HCEC 1CT (cell line): ENCODE data around the gene ASXL3.

Experiments
- DNase-seq: peaks from one replicate; pipeline ENCODE4 v3.0.0-alpha.2; 2017

Gene ASXL3

DNA sequence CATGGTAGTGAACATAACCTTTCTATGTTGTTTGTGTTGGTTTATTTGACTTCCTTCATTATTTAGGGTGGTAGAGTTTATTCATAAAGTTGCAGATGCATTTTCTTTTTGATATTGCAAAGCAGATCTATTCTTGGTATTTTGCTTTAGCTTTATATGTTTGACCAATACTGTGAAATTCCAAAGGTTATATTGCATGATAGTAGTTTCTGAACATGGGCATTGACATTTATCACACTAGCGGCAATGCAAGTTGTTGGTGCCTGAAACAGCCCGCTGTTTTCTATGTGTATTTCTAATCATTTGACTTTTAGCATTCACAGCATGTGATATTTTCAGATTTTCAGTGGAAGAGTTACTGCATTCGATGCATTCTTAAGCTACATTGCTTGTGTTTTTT is 87.2 kb downstream of the ASXL3 start:
- no peak for DNase-seq

DNA sequence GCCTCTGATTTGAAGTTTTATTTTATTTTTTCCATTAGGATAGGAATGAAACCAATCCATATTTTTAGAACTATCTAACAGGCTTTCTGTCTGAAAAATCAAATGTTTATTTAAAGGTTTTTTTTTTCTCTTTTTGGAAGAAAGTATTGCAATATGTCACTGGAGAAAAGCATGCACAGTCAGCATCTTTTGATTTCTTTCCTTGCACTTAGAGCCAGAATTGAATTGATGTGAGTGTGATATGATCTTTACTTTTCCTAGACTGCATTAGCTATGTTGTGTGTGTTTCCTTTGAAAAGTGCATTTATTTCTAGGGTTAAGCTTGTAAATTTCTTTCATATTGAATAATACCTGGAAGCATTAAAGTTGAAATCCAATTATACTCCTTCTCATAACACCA is 87.6 kb downstream of the ASXL3 start:
- DNase-seq = no peak

DNA sequence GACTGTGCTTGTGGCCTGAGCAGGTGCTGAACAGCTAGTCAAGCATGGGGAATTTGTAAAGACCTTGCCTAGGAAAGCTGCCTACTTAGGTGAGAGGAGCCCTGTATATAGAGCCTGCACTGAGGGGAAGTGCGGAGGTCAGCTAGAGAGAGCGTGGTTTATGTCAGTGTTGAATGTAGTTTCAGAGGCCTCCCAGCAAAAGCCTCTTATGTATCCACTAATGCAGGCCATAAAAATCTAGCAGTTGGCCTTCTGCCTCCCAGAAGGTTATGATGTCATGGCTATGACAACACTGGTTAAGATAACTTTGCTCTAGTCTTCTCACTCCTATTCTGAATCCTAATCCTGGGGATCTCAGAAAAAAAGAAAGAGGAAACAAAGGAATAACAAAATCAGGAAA is 88.9 kb downstream of the ASXL3 start:
- DNase-seq = no peak

DNA sequence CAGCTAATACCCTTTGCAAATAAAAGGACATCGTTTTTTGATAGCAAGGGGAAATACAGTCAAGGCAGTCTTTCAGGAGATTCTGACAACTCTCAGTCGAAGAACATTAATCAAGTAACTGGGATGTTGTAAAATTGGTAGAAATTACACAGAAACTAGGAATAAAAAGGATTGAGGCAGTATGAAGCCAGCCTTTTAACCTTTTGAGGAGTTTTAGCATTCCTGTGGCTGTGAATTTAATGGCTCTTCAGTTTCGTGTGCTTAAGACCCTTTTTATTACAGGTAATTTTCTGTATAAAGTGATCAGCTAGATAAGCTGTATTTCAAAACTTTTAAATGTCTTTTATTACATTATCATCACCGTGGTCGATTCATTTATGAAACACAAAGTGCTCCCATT is 91.6 kb downstream of the ASXL3 start:
- DNase-seq = no peak

DNA sequence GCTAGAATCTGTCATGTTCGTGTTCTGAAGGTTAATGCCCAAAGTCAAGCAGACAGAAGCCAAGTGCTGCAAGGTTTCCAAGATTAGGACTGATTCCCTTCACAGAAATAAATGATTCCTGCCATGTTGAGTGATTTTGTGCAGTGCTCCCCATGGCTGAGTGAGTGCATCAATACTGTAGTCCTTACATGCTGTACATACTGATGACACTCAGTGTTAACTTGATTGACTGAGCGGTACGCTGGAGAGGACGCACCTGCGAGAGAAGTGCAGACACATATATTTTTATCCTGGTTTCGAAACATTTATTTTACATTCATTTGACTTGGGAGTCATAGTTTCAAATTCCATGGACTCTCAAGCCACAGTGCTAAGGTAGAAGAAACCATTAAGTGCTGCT is 92.0 kb downstream of the ASXL3 start:
- no peak for DNase-seq

DNA sequence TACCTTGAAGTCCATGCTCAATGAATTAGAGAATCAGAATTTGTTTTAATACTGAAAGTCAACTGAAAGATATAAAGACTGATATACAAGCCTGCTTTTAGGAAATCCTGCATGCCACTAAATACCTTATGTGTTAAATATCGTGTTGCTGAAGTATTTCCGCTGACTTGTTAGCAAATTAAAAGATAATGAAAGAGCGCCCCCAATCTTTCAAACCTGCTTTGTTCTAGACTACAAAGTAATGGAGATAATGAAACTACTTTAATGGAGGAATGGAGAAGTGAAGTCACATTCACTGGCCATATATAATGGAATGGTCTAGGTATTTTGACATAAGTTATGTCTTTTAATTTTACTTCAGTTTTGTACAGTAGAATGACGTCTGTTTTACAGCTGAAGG is 95.7 kb downstream of the ASXL3 start:
- DNase-seq = no peak

DNA sequence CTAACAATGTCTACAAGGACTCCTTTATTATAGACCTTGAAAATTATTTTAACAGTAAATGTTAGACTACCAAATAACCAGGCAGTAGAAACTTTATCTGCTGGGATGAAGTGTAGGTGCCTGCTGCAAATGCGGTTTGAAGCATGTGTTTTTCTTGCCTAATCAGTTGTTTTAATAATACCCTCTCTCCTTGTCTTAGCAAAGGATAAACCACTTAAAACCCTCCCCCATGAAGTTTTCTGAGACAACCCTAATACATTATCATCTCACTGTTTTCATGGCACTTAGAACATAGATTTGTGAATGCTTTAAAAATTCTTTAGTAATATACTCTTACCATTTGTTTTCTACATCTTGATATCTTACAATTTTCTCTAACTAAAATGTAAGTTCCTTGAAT is 98.6 kb downstream of the ASXL3 start:
- DNase-seq = no peak

DNA sequence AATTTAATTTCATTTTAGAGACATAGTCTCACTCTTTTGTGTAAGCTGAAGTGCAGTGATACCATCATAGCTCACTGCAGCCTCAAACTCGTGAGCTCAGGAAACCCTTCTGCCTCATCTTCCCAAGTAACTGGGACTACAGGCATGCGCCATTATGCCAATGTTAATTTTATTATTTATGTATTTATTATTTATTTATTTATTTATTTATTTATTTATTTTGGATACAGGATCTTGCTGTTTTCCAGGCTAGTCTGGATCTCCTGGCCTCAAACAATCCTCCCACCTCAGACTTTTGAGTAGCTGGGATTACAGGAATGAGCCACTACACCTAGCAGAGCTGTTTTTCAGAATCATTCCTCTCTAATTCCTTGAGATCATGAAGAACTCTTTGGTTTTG is 99.9 kb downstream of the ASXL3 start:
- no peak for DNase-seq

DNA sequence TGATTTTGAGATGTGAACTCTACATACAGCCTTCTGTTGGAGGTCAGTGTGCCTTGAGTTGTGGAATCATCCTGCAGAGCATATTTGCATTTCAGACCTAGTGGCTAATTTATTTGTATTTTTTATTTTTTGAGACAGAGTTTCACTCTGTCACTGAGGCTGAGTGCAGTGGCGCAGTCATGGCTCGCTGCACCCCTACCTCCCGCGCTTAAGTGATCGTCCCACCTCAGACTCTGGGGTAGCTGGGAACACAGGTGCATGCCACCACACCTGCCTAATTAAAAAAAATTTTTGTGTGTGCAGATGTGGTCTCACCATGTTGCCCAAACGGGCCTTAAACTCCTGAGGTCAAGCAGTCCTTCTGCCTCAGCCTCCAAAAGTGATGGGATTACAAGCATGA is 104.4 kb downstream of the ASXL3 start:
- no peak for DNase-seq

DNA sequence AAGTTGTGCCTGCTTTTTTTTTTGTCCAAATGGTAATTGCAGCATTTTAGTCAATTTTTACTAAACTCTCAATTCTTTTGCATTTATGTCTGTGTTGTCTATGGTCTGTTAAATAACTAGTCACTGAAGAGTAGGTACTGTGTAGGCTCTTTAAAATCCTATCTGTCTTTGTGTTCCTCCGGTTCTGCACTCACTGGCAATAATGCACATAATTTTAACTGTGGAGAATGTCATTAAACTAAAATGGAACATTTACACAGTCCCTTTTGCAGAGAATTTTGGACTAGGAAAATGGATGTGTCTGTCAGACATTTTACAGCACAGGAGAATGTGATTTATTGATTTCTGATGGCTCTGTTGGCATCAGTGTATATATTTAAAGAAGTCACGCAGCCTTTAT is 116.6 kb downstream of the ASXL3 start:
- no peak for DNase-seq

DNA sequence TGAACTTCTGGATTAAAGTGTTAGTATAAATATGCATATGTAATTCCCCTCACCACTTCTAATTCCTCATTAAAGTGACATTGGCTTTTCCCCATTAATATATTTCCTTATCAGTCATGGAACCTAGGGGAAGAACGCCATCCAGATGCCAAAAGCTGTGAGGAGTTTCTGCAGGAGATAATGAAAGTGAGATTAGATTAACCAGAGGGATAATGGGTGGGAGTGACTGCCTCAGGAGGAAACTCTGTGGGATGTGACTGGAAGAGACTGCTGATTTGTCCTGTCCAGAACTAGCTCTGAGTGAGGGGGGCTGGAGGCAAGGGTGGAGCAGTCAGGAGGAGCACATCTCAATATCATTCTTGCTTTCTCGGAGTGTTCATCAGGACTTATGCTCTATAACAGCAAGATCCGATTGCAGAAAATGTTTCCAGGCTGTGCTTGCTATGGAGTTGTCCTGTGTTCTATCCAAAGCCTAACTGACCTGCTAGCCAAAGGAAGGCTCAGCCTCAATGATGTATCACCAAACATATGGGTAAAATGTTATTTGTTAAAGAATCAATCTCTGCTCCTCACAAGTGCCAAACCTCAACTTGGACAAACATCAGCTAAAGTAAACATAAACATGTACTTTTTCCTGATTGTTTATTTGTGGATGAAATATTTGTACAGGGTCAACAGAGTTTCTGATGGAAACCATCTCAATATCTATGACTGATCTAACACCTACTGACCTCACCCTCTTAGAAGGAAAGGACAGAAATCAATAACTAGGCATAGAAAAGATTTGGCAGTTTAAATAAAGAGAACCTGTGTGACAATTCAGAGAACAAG is 118.5 kb downstream of the ASXL3 start:
- DNase-seq = no peak

DNA sequence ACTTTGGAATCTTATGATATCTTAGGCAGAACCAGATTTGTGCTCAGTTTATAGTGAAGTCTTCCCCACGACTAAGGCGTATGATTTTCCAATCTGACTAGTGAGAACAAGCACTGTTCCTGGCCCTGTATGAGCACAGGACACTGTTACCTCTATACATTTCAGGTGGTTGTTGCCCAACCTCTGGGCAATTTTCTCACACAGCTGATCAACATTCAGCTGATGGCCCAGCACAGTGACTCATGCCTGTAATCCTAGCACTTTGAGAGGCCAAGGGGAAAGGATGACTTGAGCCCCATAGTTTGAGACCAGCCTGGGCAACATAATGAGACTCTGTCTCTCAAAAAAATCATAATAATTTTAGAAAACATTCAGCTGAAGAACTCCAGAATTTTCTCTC is 119.5 kb downstream of the ASXL3 start:
- no peak for DNase-seq

DNA sequence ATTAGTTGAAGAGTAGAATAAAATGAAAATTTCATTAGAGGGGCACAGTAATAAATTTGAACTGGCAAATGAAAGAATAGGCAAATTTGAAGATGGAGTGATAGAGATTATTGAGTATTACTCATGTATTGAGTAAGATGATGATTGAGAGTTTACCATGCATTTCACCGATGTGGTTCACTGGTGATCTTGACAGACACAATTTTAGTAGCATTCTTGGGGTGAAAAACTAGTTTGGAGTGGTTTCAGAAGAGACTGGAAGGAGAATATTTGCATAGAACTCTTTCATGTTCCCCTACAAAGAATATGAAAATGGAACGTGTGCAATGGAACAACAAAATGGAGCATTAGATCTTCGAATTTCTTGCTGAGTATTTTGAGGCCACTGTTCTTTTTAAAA is 121.4 kb downstream of the ASXL3 start:
- DNase-seq = no peak

DNA sequence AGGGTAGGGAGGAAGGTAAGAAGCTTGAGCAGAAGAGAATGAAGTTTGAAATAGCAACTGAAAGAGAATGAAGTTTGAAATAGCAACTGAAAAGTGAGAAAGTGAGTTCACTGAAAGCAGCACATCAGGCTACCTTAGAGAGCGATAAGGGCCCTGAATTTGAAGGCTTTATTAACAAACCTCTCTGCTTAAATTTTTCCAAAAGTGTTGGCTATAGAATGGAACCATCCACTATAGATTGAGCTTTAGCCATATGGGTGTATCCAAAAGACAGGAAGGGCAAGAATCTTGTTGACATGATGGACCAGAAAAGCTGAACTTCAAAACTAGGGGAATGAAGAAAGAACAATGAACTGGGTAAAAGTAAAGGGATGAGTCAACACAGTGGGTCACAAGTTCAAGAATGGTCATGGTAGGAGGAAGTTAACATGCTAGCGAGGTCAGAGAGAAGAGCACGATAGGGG is 122.5 kb downstream of the ASXL3 start:
- no peak for DNase-seq

DNA sequence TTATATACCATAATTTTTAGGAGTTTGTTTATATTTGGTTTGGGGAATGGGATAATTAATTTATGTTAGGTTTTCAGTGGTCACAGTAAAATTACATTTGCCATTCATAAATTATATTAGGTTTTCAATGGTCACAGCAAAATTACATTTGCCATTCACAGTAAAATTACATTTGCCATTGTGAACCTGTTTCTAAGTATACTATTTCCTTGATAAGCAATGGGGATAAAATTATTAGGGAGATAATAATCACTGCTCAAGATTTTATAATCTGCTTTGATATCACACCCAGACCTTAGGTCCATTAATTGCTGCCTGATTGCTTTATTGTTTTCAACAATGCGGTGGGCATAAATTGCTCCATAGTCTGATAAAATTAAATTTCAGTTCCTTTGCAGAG is 124.6 kb downstream of the ASXL3 start:
- no peak for DNase-seq

DNA sequence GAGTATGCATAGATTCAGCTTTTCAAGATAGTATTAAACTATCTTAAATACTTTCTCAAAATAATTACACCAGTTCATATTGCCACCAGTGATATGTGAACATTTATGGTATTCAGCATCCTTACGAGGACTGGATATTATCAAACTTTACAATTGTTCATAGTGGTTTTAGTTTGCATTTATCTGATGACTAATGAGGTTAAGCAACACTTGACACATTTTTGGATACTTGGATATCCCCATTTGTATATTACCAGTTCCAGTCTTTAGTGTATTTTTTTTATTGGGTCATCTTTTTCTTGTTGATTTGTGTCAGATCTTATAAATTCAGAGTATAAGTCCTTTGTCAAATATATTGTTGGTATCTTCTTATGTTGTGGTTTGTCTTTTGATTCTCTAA is 128.4 kb downstream of the ASXL3 start:
- no peak for DNase-seq

DNA sequence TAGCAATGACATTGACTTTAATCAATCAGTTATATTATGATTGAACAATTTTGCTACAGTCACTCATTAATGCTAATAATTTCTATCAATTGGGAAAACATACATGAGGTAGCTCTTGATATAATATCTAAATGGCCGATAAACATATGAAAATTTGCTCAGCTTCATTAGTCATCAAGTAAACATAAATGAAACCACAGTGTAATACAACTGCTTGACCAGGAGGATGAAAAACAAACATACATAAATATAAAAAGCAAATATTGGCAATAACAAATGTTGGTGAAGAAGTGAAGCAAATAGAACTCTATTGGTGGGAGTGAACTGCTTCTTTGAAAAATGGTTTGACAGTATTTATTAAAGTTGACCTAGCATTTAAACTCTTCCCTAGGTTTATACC is 130.9 kb downstream of the ASXL3 start:
- no peak for DNase-seq

DNA sequence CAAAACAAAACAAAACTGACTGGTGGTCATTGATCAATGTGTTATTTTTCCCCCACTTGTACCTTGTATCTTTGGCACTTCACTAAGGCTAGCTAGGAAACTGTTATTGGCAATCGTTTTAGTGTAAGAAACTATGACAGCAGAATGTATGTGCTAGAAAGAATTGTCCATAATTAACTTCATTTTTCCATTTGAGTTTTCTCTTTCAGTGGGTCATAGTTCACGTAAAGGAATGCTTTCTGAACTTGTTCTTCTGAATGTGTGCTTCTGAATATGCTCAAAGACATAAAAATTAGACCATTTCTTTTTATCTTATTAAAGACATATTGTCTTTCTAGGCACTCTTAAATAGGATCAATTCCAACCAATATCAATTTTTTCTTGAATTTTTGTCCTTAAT is 132.2 kb downstream of the ASXL3 start:
- DNase-seq = no peak

DNA sequence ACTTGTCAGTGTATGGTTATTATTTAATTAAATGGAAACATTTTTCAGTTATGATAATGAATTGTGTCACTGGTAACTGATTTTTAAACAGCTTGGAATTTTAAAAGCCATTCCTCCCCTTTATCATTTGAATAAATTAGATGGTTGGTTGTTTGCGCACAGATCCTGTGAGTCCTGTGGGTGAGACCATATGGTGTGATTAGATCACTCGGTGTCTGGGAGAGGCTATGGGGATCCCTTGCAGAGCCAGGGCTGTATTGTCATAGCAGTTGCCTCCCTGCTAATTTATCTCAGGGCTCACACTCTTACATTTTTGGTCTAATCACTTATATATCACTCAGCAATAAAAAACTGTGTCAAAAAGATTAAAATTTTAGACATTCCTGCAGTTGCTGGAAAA is 133.5 kb downstream of the ASXL3 start:
- no peak for DNase-seq

DNA sequence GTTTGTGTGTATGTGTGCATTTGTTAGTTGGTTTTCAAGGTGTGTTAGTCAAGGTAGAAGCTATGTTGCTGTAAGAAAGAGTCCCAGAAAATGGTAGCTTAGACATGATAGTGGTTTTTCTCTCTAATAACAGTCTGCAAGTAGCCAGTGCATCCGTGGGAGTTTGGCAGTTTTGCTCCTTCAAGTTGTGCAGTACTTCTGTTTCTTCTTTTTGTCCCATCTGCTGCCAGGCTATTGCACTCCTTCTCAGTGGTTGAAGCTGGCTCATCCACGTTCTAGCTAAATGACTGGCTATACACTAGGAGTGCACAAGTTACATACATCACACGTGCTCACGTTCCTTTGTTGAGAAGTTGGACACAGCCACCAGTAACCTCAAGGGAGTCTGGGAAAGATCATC is 134.7 kb downstream of the ASXL3 start:
- DNase-seq = no peak

DNA sequence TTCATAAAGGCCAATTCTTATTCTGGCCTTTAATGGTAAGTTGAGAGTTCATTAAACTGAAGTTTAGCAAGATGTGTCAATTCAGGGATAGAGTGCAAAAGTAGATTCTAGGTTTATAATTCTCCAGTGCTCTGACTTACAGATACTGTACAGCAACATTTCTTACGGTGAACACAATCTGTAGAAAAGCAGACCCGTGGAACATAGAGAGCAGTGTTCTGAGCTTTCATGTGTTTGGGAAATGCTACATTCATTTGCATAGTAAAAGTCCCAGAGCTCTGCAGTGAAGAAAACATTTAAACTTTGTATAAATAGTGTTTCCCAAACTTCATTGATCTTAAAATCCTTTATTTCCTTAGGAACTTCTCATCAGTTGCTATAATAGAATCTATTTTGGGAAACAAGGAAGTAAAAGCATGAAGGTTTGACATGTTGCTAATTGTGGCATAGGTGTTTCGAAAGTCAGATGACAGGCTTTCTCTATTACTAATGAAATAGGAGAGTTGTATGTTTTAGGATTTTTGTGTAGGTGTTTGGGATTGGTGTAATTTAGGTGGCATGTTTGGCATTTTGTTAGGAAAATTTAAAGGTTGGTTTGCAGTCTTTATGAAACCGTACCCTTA is 138.2 kb downstream of the ASXL3 start:
- no peak for DNase-seq

DNA sequence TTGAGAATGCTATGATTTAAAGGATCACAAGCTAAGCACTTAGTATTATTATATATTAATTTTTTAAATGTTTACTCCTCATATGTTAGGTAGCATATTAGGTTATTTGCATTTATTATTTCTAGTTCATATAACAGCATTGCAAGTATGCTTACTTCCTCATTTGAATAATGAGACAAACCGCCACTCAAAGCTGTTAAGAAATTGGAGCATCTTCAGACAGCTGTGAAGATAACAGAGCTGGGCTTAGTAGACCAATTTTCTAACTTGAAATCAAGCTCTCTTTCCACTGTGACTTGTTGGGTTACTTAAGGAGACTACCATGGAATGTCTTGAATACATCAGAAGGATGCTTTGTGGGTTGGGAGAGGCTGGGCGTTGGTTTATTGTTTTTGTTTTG is 139.3 kb downstream of the ASXL3 start:
- no peak for DNase-seq

DNA sequence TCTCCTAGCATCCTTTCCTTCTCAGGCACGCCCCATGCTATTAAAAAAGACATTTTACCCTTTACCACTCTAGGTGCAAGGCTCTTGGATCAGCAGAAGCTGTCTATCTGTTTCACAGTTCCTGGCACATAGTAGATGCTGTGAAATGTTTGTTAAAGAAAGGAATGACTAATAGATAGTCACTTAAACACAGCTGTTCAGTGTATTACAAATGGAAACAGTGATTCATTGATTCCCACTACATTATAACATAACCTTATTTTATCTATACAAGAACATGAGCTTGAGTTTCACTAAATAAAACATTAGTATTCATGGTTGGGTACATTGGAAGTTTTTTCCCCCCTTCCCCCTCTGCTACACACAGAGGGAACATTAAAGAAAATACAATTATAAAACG is 142.1 kb downstream of the ASXL3 start:
- peak; percentile 14 for DNase-seq

DNA sequence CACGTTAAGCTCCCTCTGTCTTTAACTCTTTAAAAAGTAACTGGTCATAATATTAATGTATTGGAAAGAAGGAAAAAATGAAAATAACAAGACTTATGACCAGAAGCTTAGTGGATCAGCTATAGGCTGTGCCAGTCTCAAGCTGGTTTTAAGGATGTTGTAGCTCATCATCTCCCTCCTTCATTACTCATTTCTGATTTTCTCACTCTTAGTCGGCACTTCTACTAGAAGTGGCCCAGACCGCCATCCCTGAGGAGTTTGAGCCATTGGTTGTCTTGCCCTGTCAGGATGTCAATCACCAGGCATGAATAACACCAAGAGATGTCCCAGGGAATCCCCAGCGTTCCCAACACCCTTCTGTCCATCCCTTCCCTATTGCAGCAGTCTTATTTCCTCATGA is 151.5 kb downstream of the ASXL3 start:
- no peak for DNase-seq

DNA sequence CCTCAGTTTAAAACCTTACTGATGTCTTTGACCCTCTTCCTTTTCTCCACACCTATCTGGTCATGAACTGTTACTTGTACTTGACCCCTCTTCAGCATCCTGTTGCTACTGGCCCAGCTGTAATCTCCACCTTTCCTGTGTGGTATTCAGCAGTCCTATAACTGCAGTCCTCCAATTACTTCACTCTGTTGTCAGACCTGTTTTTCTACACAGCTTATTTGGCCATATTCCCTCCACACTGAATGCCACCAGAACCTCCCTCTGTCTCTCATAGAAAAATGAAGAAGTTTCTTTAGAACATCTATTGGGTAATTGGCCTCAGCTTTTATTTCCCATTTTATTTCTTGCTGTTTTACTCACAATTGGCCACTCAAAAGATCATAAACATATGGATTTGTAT is 155.4 kb downstream of the ASXL3 start:
- DNase-seq = no peak
